Stimulated activated CD4-positive, alpha-beta T cell treated with anti-CD3 and anti-CD28 coated beads, Interleukin-1b, Interleukin-23, amount 100 ng/mL, for 4 hours (primary cell): Measurements from ENCODE around the gene AFF2.

Experiments
- DNase-seq, 2 donors: peaks; one replicate each; pipeline ENCODE4 v3.0.0-alpha.2; 2020; ENCODE audit warnings: low read depth in 2 of 2

AFF2 gene

GRCh38 chrX:148741441-148741840, 241.0 kb downstream of the AFF2 start:
- no peak for DNase-seq

- no peak for DNase-seq
Observed at GRCh38 chrX:148755111-148755510, 254.7 kb downstream of the AFF2 start.

GRCh38 chrX:148763896-148764295, 263.5 kb downstream of the AFF2 start:
- no peak for DNase-seq

GRCh38 chrX:148768296-148768695, 267.9 kb downstream of the AFF2 start:
- no peak for DNase-seq

GRCh38 chrX:148771440-148771839, 271.0 kb downstream of the AFF2 start:
- no peak for DNase-seq

- DNase-seq, result no peak
Observed at GRCh38 chrX:148774276-148774675, 273.9 kb downstream of the AFF2 start.

- no peak for DNase-seq
Observed at GRCh38 chrX:148784137-148784536, 283.7 kb downstream of the AFF2 start.

- no peak for DNase-seq
Observed at GRCh38 chrX:148784856-148785255, 284.4 kb downstream of the AFF2 start.

GRCh38 chrX:148785256-148785655, 284.8 kb downstream of the AFF2 start:
- no peak for DNase-seq

GRCh38 chrX:148788449-148788848, 288.0 kb downstream of the AFF2 start:
- no peak for DNase-seq

GRCh38 chrX:148794350-148794749, 293.9 kb downstream of the AFF2 start:
- no peak for DNase-seq

GRCh38 chrX:148804579-148805355, 304.4 kb downstream of the AFF2 start:
- no peak for DNase-seq

- no peak for DNase-seq
Observed at GRCh38 chrX:148806145-148806870, 305.9 kb downstream of the AFF2 start.

- no peak for DNase-seq
Observed at GRCh38 chrX:148808833-148809232, 308.4 kb downstream of the AFF2 start.

- no peak for DNase-seq
Observed at GRCh38 chrX:148811236-148811635, 310.8 kb downstream of the AFF2 start.

GRCh38 chrX:148813422-148813821, 313.0 kb downstream of the AFF2 start:
- no peak for DNase-seq

GRCh38 chrX:148813967-148814366, 313.6 kb downstream of the AFF2 start:
- DNase-seq, result no peak

GRCh38 chrX:148815218-148815961, 315.0 kb downstream of the AFF2 start:
- no peak for DNase-seq

- no peak for DNase-seq
Observed at GRCh38 chrX:148823986-148824385, 323.6 kb downstream of the AFF2 start.

GRCh38 chrX:148825696-148826095, 325.3 kb downstream of the AFF2 start:
- DNase-seq, result no peak

GRCh38 chrX:148836741-148837140, 336.3 kb downstream of the AFF2 start:
- DNase-seq, result no peak

- DNase-seq, result no peak
Observed at GRCh38 chrX:148850631-148851030, 350.2 kb downstream of the AFF2 start.

- no peak for DNase-seq
Observed at GRCh38 chrX:148854306-148854705, 353.9 kb downstream of the AFF2 start.
